ENCODE results near the gene PPP6R1. TPM values are rescaled to one million over a fixed set of nuclear protein-coding genes. Genes with fewer than 3 reads are reported as not detected.

Gene PPP6R1
- total and polyA plus RNA-seq, 2 of the 13 experiments (the other 11 are each of a cell fraction or from before 2014, with no cell fraction given), result 25.8 to 54.0 TPM

- Histone ChIP-seq H3K4me1 (ENCODE audit: insufficient read depth, low read length) (0 out of 2 replicates have a peak, but pooled peaks cover 5% of the 10 kb centered on the region), H3K36me3 (replicated peaks in 1 of 2; ENCODE audit: control insufficient read depth in 1 of 2, insufficient read depth in 2 of 2, low read length in 2 of 2) (no peaks in the 10 kb centered on the region; a peak in 1 of 5 replicates), H3K79me2 (ENCODE audit: insufficient read depth, low read length) (no peaks in the 10 kb centered on the region), H2AFZ (ENCODE audit: low read length) (no peak overlapping the region), H3K4me2 (ENCODE audit: low read depth, low read length) (no peak overlapping the region), H3K4me3 (replicated peaks in 1 of 3; ENCODE audit: insufficient read depth in 1 of 3, low read depth in 2 of 3, low read length in 3 of 3) (no peak overlapping the region), H4K20me1 (ENCODE audit: insufficient read depth, low read length) (no peaks in the 10 kb centered on the region), H3K27ac (ENCODE audit: extremely low read length, insufficient read depth, low read length) (no peak overlapping the region), H3K9me3 (ENCODE audit: low read length) (no peaks in the 10 kb centered on the region), H3K27me3 (ENCODE audit: control insufficient read depth in 1 of 2, insufficient read depth in 2 of 2, low read length in 2 of 2) (no peaks in the 10 kb centered on the region; a peak in 1 of 5 replicates), H3K9ac (ENCODE audit: insufficient read depth, low read depth, low read length) (no peak overlapping the region)
- ChIA-PET POLR2A (no interaction called here), CTCF (ENCODE audit: low intra/inter-chr PET ratio, low total read pairs) (no interaction called here)
- BruUV-seq (replicated peaks), result no TSS peak
- FAIRE-seq, result no peak
- in situ Hi-C loops (cut with HindIII; ENCODE audit: extremely low pct_ligation_motif_present, low pct_unique_long_range_greater_than_20kb) (no loop called here), intact Hi-C loops (cut with micrococcal nuclease; ENCODE audit: unreplicated experiment) (no loop called here)
- no peak for ATAC-seq
- no peak for DNase-seq (ENCODE audit: low spot score)
- WGBS (ENCODE audit: low lambda C conversion rate), result 94% methylated on average over 4 of the region's 4 CpGs
- TF ChIP-seq CBX1 (IDR thresholded peaks at IDR 0.05; ENCODE audit: low read depth) (no peak), ZNF737 (CRISPR knock-in tag; IDR thresholded peaks at IDR 0.05; ENCODE audit: borderline replicate concordance) (no peak), ZNF570 (CRISPR knock-in tag; IDR thresholded peaks at IDR 0.05; ENCODE audit: borderline replicate concordance) (no peak), NR2F6 (IDR thresholded peaks at IDR 0.05) (no peak), NR2F6 (CRISPR knock-in tag; IDR thresholded peaks at IDR 0.05) (no peak), SIX4 (CRISPR knock-in tag; IDR thresholded peaks at IDR 0.05) (no peak), ZNF790 (CRISPR knock-in tag; IDR thresholded peaks at IDR 0.05; ENCODE audit: borderline replicate concordance) (no peak), HNF1A (IDR thresholded peaks at IDR 0.05; ENCODE audit: low read depth) (no peak), HNF1A (CRISPR knock-in tag; IDR thresholded peaks at IDR 0.05; ENCODE audit: borderline replicate concordance) (no peak), TOE1 (CRISPR knock-in tag; IDR thresholded peaks at IDR 0.05) (no peak), ZNF703 (CRISPR knock-in tag; IDR thresholded peaks at IDR 0.05; ENCODE audit: borderline replicate concordance) (no peak), ZNF281 (CRISPR knock-in tag; IDR thresholded peaks at IDR 0.05; ENCODE audit: borderline replicate concordance) (no peak), IRX3 (CRISPR knock-in tag; IDR thresholded peaks at IDR 0.05; ENCODE audit: borderline replicate concordance, low read depth) (no peak), ZNF275 (CRISPR knock-in tag; IDR thresholded peaks at IDR 0.05; ENCODE audit: borderline replicate concordance) (no peak), SNAPC2 (CRISPR knock-in tag; IDR thresholded peaks at IDR 0.05) (no peak), CBX5 (CRISPR knock-in tag; IDR thresholded peaks at IDR 0.05; ENCODE audit: borderline replicate concordance) (no peak), PAF1 (CRISPR knock-in tag; IDR thresholded peaks at IDR 0.05) (no peak), IKZF1 (IDR thresholded peaks at IDR 0.05) (no peak), RBM22 (optimal IDR thresholded peaks at IDR 0.05; ENCODE audit: low read length) (no peak), MYC (CRISPR knock-in tag; IDR thresholded peaks at IDR 0.05; ENCODE audit: borderline replicate concordance) (no peak)
These were observed 8.0 kb upstream of the PPP6R1 start for GRCh38 chr19:55266840-55267239.
